Ammon's horn (tissue), 1 donor: ENCODE results near the gene CCDC136.
A peak's percentile ranks its signal among the peaks of the same experiment; 100 is the strongest.

Experiments
- DNase-seq: peaks from one replicate; pipeline ENCODE4 v3.0.0-alpha.2; 2016; ENCODE audit warnings: low spot score

The CCDC136 gene

GRCh38 chr7:128831994-128832879 is 40.5 kb downstream of the CCDC136 start:
- DNase-seq = peak; percentile 36

- no peak for DNase-seq
Measured at GRCh38 chr7:128832880-128833147, 41.0 kb downstream of the CCDC136 start.

GRCh38 chr7:128833148-128833945 is 41.6 kb downstream of the CCDC136 start:
- peak; percentile 83 for DNase-seq

DNA sequence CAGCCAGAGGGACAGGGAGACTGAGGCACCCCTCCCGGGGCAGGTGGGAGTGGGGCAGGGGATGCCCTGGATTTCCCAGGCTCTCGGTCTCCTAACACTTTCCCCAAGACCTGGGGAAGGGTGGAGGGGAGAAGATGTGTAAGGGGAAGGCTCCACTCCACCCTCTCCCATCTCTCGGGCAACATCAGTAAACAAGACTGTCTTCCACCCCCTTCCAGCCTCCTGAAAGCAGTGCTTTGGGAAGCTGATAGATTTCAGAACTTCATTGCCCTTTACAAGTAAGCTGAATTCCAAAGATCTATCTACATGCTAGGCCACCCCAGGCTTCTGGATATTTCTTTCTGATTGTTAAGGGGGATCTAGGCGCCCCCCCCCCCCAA is 42.2 kb downstream of the CCDC136 start:
- peak; percentile 45 for DNase-seq

DNA sequence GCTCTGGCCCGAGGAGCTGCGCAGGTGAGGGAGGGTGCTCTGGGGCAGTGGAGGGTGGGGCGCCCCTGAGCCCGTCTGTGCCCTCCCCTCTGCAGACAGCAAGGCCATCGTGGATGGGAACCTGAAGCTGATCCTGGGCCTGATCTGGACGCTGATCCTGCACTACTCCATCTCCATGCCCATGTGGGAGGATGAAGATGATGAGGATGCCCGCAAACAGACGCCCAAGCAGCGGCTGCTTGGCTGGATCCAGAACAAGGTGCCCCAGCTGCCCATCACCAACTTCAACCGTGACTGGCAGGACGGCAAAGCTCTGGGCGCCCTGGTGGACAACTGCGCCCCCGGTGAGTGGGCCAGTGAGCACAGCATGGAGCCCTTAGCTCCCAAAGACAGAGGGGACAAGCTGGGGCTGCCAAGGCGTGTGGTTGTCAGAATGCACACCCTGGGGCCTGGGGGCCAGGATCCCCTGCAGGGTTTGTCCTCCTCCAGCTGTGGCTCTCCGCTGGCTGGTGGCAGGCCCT is 43.5 kb downstream of the CCDC136 start:
- no peak for DNase-seq

DNA sequence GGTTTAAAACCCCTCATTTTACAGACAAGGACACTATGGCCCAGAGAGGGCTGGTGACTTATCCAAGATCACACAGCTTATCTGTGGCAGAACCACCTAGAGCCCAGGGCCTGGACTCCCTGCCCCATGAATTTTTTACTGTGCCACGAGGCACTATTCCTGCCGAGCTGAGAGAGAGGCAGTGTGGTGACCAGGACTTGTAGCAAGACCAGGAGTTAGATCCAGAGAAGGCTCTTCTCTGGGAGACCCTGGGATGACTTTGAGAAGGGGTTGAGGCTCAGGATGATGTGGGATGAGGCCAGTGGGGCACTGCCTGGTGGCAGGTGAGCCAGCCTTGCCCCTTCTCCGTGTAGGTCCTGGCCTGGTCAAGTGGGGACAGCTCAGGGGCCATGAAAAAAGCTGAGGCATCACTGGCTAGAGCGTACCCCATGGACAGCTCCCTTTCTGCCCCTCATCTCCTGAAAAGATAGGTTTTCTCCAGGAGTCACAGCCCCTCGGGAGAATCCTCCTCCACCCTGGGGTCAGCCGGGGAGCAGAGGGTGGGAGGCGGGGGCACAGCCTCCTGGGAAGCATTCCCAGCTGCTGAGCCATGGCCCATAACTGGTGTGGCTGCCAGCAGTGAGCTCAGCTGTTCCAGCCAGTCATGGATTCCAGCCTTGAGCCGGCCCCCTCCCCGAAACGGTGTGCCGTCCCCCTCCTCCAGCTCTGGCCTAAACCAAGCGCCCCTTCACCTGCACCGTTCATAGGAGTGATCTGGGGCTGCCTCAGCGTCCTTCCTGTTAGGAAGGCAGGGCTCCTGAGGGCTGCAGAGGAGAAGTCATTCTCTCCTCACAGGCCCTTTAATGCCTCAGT is 44.2 kb downstream of the CCDC136 start:
- DNase-seq = peak; percentile 62

GRCh38 chr7:128836729-128837348 is 45.1 kb downstream of the CCDC136 start:
- DNase-seq = peak; percentile 81

DNA sequence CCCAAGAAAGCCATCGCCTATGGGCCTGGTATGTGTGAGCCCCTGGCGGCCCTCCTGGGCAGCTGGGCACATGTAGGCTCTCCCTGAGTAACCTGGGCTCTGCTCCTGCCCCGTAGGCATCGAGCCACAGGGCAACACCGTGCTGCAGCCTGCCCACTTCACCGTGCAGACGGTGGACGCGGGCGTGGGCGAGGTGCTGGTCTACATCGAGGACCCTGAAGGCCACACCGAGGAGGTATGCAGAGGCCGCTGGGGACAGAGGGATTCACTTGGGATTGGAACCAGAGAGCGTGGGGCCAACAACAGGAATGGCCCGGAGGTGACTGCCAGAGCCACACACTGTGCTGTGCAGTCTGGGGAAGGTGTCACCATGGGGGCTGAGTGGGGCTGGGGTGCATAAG is 45.8 kb downstream of the CCDC136 start:
- no peak for DNase-seq

- DNase-seq = no peak
Measured at GRCh38 chr7:128838109-128838779, 46.5 kb downstream of the CCDC136 start.

DNA sequence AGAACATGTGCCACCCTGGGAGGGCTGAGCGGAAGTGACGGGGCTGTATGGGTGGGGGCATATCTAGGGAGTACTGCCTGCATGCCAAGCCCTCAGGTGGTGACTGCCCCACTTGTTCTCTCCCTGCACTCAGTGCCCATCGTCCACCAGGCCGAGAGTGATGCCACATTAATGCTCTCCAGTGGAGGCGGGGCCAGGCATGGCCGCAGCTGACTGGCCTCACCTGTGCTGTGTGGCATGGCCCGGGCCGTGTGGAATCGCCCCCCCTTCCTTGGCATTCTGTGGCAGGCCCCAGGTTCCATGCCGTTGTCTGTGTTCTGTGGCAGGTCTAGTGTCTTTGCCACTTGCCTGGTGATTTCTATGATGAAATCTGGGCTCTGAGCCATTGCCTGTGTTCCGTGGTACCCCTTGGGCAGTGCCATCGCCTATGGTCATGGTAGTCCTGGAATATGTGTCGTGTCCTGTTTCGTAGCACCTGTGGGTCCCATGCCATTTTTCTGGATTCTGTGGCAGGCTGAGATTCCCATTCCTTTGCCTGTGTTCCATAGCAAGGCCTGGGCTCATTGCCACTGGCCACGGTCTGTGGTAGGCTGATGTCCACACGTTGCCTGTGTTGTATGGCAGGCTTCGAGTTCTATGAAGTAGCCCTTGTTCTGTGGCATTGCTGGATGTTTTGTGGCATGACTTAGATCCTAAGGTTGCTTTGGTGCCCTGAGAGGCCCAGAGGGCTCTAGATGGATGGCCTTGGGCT is 47.4 kb downstream of the CCDC136 start:
- DNase-seq = no peak

DNA sequence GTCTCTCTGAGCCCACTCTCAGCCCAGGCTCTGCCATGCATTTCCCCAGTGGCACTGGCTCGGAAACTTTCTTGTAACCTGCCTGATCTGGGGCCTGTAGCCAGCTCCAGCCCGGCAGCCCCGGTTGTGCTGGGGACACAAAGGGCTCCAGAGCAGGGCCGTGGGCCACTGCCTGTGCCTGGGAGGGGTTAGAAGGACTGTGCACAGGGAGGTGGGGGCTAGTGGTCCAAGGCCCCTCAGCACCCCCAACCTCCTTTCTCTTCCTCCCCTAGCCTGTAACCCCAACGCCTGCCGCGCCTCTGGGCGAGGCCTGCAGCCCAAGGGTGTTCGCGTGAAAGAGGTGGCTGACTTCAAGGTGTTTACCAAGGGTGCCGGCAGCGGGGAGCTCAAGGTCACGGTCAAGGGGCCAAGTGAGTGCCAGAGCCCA is 48.0 kb downstream of the CCDC136 start:
- DNase-seq = no peak

GRCh38 chr7:128840326-128841170 is 48.8 kb downstream of the CCDC136 start:
- no peak for DNase-seq

DNA sequence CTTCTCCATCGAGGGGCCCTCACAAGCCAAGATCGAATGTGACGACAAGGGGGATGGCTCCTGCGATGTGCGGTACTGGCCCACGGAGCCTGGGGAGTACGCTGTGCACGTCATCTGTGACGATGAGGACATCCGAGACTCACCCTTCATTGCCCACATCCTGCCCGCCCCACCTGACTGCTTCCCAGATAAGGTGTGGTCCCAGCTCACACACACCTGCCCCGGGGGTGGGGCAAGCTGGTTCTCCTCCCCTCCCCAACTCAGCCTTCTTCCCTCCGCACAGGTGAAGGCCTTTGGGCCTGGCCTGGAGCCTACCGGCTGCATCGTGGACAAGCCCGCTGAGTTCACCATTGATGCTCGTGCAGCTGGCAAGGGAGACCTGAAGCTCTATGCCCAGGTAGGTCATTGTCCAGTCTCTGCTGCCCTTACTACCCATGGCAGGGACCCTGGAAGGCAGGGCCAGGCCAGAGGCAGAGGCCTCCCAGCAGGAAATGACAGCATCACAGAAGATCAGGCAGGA is 49.5 kb downstream of the CCDC136 start:
- no peak for DNase-seq

DNA sequence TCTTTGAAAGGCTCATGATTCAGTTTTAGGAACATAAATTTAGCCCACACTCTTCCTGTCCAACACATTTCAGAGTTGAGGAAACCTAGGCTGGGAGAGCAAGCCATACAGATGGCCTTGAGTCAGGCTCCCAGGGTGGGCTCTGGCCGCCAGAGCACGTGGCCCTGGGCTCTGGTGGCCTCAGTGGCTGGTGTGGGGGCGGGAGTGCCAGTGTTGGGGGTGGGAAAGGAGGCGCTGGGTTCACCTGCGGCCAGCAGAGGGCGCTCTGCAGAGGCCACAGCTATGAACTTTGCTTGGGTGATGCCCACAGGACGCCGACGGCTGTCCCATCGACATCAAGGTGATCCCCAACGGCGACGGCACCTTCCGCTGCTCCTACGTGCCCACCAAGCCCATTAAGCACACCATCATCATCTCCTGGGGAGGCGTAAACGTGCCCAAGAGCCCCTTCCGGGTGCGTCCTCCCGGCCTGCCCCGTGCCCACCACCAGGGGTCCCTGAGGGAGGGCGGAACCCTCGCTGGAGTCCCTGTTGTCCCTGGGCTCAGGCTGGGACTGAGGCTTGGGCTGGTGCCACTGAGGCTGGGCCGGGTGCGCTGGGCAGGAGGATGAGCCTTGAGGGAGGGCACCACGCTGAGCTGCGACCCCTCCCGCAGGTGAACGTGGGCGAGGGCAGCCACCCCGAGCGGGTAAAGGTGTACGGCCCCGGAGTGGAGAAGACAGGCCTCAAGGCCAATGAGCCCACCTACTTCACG is 50.3 kb downstream of the CCDC136 start:
- DNase-seq = no peak

DNA sequence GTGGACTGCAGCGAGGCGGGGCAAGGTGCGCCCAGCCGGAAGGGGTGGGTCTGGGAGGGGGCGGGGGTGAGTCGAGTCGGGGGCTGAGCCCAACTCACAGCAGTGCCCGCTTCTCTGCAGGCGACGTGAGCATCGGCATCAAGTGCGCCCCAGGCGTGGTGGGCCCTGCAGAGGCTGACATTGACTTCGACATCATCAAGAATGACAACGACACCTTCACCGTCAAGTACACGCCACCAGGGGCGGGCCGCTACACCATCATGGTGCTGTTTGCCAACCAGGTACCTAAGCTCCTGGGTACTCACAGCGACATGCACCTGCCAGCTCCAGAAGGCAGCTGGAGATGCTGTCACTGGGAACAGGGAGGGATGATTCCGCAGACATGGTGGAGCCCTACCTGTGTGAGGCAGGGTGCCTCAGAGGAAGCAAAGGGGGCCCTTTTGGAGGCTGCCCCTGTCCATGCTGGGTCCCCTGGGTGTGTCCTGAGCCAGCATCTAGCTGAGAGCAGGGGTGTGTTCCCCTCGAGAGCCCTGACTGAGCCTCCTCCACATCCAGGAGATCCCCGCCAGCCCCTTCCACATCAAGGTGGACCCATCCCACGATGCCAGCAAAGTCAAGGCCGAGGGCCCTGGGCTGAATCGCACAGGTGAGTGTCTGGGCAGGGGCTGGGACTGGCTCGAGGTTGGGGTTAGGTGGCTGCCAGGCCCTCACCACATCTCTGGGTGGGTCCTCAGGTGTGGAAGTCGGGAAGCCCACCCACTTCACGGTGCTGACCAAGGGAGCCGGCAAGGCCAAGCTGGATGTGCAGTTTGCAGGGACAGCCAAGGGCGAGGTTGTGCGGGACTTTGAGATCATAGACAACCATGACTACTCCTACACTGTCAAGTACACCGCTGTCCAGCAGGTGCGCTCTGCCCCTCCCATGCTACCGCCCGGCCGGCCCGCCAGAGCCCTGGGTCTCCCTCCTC is 51.2 kb downstream of the CCDC136 start:
- no peak for DNase-seq

GRCh38 chr7:128843938-128844621 is 52.3 kb downstream of the CCDC136 start:
- no peak for DNase-seq
